ENCODE data around the gene WDR70.
"Not testable (repeated sequence)": the region's sequence is repeated elsewhere in the genome, so short reads cannot be mapped to it uniquely, and the experiment has no call there.

Gene WDR70

DNA sequence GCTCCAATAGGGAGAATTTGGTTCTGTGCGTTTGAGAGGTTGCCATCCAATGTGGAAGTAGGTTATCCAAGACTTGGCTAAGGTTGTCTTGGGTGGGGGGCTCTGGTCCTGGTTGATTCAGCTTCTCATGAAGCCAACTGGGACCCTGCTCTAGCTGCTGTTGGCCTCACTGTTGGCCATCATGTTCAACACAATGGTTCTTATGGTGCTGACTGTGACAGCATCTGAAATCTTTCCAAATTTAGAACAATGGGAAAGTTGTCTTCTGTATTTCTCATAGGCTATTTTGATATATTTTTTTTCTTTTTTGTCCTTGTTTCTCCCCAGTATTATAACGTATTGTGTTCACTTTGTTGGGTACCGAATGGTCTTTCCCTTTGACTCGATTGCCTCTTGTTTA, 388.8 kb downstream of the WDR70 start:
- DNase-seq (ENCODE audit: low read depth) = no peak

DNA sequence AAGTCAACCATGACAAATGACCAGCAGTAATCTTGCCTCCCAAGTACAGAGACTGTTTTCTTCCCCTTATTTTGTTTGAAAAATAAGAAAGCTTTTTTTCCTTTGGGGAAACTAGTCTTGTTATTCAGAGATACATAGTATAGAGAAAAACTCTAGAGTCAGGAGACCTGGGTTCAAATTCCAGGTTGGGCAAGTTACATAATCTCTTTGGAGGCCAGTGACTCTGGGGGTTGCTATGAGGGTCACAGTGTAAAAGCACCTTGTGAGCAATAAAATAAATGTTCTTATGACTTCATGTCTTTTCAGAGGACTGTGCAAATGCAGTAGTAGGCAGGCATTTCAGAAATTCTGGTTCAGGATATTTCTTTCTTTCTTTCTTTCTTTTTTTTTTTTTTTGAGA, 389.3 kb downstream of the WDR70 start:
- no peak for DNase-seq (ENCODE audit: low read depth)

GRCh38 chr5:37769108-37769507, 390.0 kb downstream of the WDR70 start:
- no peak for DNase-seq (ENCODE audit: low read depth)

DNA sequence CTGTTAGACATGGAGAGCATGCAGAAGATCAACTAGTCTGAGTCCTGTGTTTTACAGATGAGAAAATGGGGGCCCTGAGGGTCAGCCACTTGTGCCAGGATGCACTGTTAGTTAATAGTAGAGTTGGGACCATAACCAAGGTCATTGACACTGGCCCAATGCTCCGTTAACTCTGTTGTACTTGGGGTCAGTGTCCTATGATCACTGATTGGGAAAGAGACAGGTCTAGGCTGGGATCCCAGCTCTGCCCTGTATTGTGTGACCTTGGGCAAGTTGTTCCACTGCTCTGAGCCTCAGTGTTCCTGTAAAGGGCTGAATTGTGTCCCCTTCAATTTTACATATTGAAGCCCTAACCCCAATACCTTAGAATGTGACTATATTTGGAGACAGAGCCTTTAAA, 390.7 kb downstream of the WDR70 start:
- DNase-seq (ENCODE audit: low read depth) = no peak

DNA sequence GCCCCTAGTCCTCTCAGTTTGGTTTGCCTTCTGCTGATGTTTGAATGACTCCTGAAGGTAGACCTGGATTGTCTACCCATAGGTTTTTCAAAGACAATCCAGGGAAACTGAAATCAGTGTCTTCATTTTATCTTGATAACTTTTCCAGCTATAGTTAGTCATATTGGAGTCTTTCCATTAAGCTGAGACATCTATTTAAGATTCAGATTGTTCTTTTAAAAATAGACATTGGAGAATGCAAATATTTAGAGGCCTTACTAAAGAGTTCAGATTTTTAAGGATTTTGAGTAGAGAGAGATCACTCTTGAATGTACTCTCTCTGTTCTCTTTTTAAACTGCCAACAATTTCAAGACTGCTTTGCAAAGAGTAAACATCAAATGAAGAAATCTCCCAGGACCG, 391.7 kb downstream of the WDR70 start:
- no peak for DNase-seq (ENCODE audit: low read depth)

DNA sequence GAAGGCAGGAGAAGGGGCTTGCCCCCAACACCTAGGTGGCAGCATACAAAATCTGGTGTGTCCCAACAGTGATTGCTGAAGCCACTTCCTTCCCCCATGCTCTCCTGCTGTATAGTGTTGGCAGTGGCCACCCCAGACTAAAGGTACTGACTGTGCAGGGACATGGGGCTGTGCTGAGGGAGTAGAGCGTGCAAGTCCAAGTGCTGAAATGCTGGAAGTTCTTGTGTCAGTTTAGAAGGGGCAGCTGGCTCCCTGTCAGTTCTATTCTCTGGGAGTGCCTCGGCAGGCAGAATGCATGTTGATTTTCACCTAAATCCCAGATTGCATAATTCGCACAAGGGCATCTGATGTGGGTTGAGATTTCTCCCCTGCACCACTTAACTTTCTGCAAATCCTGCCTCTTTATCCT, 392.1 kb downstream of the WDR70 start:
- no peak for DNase-seq (ENCODE audit: low read depth)

GRCh38 chr5:37771731-37772130, 392.6 kb downstream of the WDR70 start:
- DNase-seq (ENCODE audit: low read depth) = no peak

DNA sequence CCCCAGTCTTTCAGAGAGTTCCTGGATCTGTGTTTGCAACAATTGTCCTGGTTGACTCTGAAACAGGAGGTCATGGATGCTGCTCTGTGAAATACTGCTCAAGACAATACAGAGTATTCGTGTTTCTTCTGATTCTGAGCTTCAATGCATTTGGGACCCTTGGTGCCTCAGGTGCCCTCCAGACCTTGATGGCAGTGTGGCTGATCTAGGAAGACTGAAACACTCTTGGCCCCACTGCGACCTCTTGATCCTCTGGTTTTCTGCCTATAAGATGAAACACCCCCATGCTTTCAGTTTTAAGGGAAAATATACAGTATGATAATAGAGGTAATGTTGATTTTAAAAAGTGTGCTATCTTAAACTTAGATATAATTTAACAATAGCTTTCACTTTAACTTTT, 393.1 kb downstream of the WDR70 start:
- no peak for DNase-seq (ENCODE audit: low read depth)

DNA sequence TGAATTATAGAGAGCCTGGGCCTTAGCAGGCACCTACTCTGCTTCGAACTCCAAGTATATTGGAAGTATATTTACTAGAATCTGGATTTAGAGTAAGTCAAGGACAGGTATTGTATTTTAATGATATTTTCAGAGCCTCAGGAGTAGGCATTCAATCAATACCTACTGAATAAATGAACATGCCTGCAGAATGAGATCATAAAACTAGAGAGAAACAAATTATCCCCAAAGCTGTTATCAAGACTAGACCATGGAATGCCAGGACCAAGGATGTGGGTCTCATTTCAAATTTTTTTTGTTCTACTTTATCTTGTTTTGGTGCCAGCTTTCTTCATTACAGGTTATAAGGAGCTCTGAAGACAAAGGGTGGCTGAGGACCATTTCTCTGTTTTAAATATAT, 394.7 kb downstream of the WDR70 start:
- DNase-seq (ENCODE audit: low read depth) = no peak

DNA sequence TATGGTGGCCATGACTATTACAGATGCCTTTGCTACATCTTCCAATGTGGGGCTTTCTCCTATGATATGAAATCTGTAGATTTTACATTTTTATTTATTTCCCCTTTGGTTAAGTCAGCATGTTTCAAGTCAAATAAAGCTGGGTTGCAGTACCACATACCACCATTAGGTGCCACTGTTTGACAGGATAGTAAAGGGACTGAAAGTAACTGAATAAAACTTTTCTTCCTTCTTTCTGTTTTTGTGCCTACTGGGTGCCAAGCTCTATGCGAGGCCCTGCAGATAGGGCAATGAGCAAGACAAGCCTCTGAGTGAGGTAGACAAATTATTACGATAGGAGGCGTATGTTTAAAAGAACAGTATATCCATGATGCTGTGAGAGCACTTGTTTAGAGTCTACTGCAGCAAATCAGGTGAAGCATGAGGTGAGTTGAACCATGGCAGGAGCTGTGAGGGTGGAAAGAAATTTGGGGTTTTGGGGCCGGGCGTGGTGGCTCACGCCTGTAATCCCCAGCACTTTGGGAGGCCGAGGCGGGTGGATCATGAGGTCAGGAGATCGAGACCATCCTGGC, 395.9 kb downstream of the WDR70 start:
- no peak for DNase-seq (ENCODE audit: low read depth)

DNA sequence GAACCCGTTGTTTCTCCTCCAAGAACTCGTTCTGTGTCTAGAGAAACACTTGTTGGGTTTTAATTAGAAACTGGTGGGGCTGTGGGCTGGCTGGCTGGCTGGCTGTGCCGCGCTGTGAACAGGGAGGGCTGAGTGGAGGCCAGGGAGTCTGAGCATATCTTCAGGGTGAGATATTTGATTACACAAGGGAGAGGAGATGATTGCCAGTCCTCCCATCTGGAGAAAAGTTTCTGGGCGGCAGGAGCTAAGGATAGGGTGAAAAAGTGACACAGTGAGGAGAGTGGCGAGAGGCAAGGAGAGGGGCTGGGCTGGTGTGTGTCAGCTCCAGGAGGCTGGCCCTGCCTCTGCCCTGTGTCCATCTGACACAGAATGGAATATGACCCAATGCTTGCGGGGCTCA, 397.7 kb downstream of the WDR70 start:
- DNase-seq (ENCODE audit: low read depth) = no peak

GRCh38 chr5:37777432-37778130, 398.5 kb downstream of the WDR70 start:
- DNase-seq (ENCODE audit: low read depth) = no peak

DNA sequence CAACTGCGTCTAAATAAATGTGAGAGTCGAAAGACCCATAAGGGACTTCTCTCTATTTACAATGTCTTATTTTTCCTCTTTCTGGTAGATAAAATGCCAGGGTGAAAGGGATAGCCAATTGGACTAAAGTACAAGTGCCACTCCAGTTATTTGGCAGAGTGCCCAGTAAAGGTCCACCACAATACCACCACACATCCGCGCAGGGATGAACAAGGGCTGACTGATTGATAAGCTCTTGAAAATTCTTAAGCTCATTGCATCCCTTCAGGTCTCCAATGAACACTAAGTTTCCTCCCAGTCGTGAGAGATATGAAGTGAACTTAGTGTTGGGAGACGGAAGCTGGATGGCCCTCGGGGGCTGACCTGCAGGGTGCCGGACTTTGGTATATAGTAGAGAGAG, 402.3 kb downstream of the WDR70 start:
- DNase-seq (ENCODE audit: low read depth) = not testable (repeated sequence)

- DNase-seq (ENCODE audit: low read depth) = no peak
These were observed 407.3 kb downstream of the WDR70 start for GRCh38 chr5:37786416-37786815.

DNA sequence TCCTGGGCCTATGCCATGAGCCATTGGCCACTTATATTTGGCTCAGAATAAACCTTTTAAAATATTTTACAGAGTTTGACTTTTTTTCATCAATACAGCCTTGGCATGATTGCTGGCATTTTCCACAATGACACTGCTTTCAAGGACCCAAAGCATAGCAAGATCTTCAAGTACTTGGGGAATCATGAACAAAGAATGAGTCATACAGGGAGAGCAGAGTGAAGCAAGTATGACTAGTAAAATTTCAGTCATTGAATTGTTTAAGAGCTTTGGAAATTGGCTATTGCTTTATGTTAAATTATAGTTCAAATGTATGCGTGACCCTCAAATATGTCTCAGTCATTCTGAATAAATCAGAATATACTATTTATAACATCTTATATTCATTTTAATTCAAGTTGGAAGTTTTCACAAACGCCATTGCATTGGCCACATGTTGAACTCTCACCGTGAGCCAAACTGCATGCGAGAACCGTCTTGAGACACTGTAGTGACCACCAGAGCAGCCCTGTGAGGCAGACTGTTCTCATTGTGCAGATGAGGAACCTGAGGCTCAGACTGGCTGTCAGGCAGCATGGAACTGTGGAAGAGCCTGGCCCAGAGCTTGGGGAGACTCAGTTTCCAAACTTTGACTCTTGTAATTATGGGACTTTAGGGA, 407.9 kb downstream of the WDR70 start:
- no peak for DNase-seq (ENCODE audit: low read depth)

DNA sequence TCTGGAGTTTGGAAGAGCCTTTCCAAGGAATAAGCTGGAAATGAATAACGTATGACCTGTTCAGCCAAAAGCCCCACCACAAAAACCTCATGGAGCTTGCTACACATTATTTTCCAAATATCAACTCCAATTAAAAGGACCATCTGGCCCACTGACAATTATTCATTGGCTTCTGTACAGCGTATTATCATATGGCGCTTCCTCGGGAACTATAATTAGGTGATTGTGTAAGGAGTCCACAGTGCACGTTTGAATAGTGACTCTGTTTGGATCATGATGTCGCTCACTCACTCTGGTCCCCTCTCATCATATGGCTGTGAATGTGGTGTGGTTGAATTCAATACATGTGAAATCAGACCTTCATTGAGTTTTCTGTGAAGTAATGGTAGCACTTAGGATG, 408.6 kb downstream of the WDR70 start:
- no peak for DNase-seq (ENCODE audit: low read depth)

DNA sequence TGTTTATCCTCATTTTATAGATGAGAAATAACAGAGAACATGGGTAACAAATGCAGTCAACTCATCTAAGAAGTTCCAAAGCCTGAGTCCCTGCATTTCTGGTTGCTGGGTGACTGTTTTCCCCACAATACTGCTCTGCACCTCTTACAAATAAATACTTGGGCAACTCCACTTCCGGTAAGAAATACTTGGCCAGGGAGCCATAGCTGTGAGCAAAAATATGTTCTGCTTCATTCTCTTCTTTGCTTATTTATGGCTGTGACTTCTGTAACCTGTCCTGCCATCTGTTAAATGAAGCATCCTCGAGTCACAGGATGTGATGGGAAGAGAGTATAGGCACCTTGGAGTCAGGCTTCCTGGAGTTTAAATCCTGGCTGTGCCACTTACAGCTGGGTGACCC, 410.9 kb downstream of the WDR70 start:
- no peak for DNase-seq (ENCODE audit: low read depth)

- no peak for DNase-seq (ENCODE audit: low read depth)
These were observed 412.2 kb downstream of the WDR70 start for GRCh38 chr5:37791321-37791720.

- no peak for DNase-seq (ENCODE audit: low read depth)
These were observed 414.0 kb downstream of the WDR70 start for GRCh38 chr5:37792975-37793631.

DNA sequence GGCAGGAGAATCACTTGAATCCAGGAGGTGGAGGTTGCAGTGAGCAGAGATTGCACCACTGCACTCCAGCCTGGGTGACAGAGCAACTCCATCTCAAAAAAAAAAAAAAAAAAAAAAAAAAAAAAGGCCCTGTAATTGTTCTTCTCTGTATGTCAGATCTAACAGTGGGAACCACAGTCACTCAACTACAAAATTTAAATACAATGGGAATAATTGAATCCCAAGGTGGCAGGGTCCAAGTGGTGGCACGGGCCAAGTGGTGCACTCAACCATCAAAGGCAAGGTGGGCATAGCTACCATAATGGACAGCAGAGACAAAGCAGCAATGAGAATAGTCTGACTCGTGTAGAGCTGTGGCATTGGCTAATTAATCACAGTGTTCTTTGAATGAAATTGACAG, 416.2 kb downstream of the WDR70 start:
- DNase-seq (ENCODE audit: low read depth) = not testable (repeated sequence)

GRCh38 chr5:37796435-37796834, 417.3 kb downstream of the WDR70 start:
- not testable (repeated sequence) for DNase-seq (ENCODE audit: low read depth)

DNA sequence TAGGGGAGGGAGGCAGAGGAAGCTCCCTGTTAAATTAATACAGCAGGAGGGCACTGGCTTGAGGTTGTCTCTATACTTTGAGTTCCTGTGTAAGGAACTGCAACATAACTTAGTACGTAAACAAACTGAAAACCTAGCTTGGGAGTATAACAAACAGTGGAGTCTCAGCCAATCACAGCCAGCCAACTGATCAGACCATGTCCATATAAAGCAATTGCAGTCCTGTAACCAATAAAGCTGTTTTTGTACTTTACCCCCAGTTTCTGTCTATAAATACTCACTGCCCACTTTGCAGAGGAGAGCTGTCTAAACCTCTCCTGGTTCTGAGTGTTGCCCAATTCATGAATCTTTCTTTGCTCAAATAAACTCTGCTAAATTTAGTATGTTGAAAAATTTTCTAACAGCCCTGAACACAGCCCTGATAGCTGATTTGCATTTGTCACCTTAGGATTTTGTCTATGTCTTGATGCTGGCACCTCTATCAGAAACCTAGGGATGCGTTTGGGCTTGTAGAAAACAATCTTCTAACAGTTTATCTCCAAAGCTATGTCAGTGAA, 420.8 kb downstream of the WDR70 start:
- no peak for DNase-seq (ENCODE audit: low read depth)

DNA sequence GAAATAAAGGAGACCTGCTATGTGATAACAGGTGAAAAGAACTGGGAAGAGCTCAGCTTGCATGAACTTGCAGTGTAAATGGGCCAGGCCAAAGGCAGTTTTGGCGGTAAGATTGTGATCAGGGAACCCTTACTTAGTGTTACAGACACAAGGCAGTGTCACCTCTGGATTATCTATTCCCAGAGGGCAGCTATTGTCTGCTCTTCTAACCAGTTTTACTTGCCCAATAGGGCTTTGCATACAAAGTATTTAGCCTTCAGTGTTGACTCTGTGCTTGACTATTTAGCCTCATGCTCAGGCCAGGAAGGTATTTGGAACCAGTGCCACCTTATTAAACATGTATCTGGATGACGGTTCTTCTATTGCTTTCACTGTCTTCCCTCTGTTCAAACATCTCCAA, 422.4 kb downstream of the WDR70 start:
- no peak for DNase-seq (ENCODE audit: low read depth)

All from stimulated activated CD8-positive, alpha-beta memory T cell treated with anti-CD3 and anti-CD28 coated beads, Interleukin-12 subunit alpha, Interleukin-12 subunit beta, amount 100 ng/mL, for 1 hour (primary cell).